ENCODE data around the gene PCBP4. TPM values are rescaled to one million over a fixed set of nuclear protein-coding genes. Genes with fewer than 3 reads are reported as not detected.

PCBP4 gene
- polyA plus RNA-seq, 2 donors: 11.7 to 18.7 TPM

- Histone ChIP-seq H3K4me1 (ENCODE audit: control insufficient read depth in 2 of 2, insufficient read depth in 2 of 2, low read length in 1 of 2) (peaks cover 4 to 11% of the 10 kb centered on the region in 2 donors), H3K27ac (ENCODE audit: low read depth in 2 of 2, low read length in 1 of 2) (peak overlapping the region; percentile 82 to 94), H3K36me3 (ENCODE audit: control insufficient read depth in 2 of 2, insufficient read depth in 2 of 2, low read length in 1 of 2) (peaks cover under 1 to 8% of the 10 kb centered on the region in 2 donors), H3K9me3 (ENCODE audit: control insufficient read depth in 2 of 2, insufficient read depth in 1 of 2, low read depth in 1 of 2, low read length in 1 of 2) (no peaks in the 10 kb centered on the region), H3K4me3 (ENCODE audit: low read depth in 1 of 2, low read length in 2 of 2) (peak overlapping the region; percentile 41 to 62), H3K27me3 (ENCODE audit: control insufficient read depth in 1 of 2, insufficient read depth in 2 of 2, low read length in 2 of 2) (no peaks in the 10 kb centered on the region)
- 33 to 37% methylated on average over 15 to 17 of the region's 17 CpGs for WGBS, 2 donors
Observed at GRCh38 chr3:51942603-51943450, 24.4 kb downstream of the PCBP4 start.

- WGBS, 2 donors: 0 to 1% methylated on average over 67 of the region's 67 CpGs
- H3K27ac ChIP-seq (ENCODE audit: low read depth in 2 of 2, low read length in 1 of 2): peak within 1 kb of the TSS; percentile 82 to 94
- H3K27me3 ChIP-seq (ENCODE audit: control insufficient read depth in 1 of 2, insufficient read depth in 2 of 2, low read length in 2 of 2): no peaks in the 10 kb centered on the region
- peaks cover 4 to 11% of the 10 kb centered on the region in 2 donors for H3K4me1 ChIP-seq (ENCODE audit: control insufficient read depth in 2 of 2, insufficient read depth in 2 of 2, low read length in 1 of 2)
- H3K9me3 ChIP-seq (ENCODE audit: control insufficient read depth in 2 of 2, insufficient read depth in 1 of 2, low read depth in 1 of 2, low read length in 1 of 2): no peaks in the 10 kb centered on the region
- H3K4me3 ChIP-seq (ENCODE audit: low read depth in 1 of 2, low read length in 2 of 2): peak within 1 kb of the TSS; percentile 73 to 76
- H3K36me3 ChIP-seq (ENCODE audit: control insufficient read depth in 2 of 2, insufficient read depth in 2 of 2, low read length in 1 of 2): peaks cover 6 to 16% of the 10 kb centered on the region in 2 donors
Observed at GRCh38 chr3:51941798-51942602, 25.3 kb downstream of the PCBP4 start, which contains the start of the genes PARP3 and RRP9. TSS of gene PARP3 (plus strand) at chr3:51942363. CDS start at chr3:51943356, 993 bp downstream. TSS of gene RRP9 (minus strand) at chr3:51941904. CDS start at chr3:51941867, 37 bp downstream.

- WGBS, 2 donors: 1% methylated on average over 18 to 20 of the region's 20 CpGs
- Histone ChIP-seq H3K27ac (ENCODE audit: low read depth in 2 of 2, low read length in 1 of 2) (peak overlapping the region in 1 of 2 donors; percentile 77), H3K27me3 (ENCODE audit: control insufficient read depth in 1 of 2, insufficient read depth in 2 of 2, low read length in 2 of 2) (no peaks in the 10 kb centered on the region), H3K4me3 (ENCODE audit: low read depth in 1 of 2, low read length in 2 of 2) (peak overlapping the region; percentile 73 to 76), H3K4me1 (ENCODE audit: control insufficient read depth in 2 of 2, insufficient read depth in 2 of 2, low read length in 1 of 2) (peaks cover 4 to 11% of the 10 kb centered on the region in 2 donors), H3K36me3 (ENCODE audit: control insufficient read depth in 2 of 2, insufficient read depth in 2 of 2, low read length in 1 of 2) (peaks cover 6 to 22% of the 10 kb centered on the region in 2 donors), H3K9me3 (ENCODE audit: control insufficient read depth in 2 of 2, insufficient read depth in 1 of 2, low read depth in 1 of 2, low read length in 1 of 2) (no peaks in the 10 kb centered on the region)
Observed at GRCh38 chr3:51941463-51941797, 25.8 kb downstream of the PCBP4 start.

- peaks cover 4 to 11% of the 10 kb centered on the region in 2 donors for H3K4me1 ChIP-seq (ENCODE audit: control insufficient read depth in 2 of 2, insufficient read depth in 2 of 2, low read length in 1 of 2)
- WGBS, 2 donors: 32 to 33% methylated on average over 13 of the region's 13 CpGs
- H3K4me3 ChIP-seq (ENCODE audit: low read depth in 1 of 2, low read length in 2 of 2): peak overlapping the region; percentile 73 to 76
- H3K27me3 ChIP-seq (ENCODE audit: control insufficient read depth in 1 of 2, insufficient read depth in 2 of 2, low read length in 2 of 2): no peaks in the 10 kb centered on the region
- no peaks in the 10 kb centered on the region for H3K9me3 ChIP-seq (ENCODE audit: control insufficient read depth in 2 of 2, insufficient read depth in 1 of 2, low read depth in 1 of 2, low read length in 1 of 2)
- H3K27ac ChIP-seq (ENCODE audit: low read depth in 2 of 2, low read length in 1 of 2): peak overlapping the region in 1 of 2 donors; percentile 77
- peaks cover 6 to 27% of the 10 kb centered on the region in 2 donors for H3K36me3 ChIP-seq (ENCODE audit: control insufficient read depth in 2 of 2, insufficient read depth in 2 of 2, low read length in 1 of 2)
Observed at GRCh38 chr3:51940648-51941462, 26.4 kb downstream of the PCBP4 start.

GRCh38 chr3:51938780-51939425 lies 28.4 kb downstream of the PCBP4 start:
- no peak overlapping the region for H3K27ac ChIP-seq (ENCODE audit: low read depth in 2 of 2, low read length in 1 of 2)
- no peak overlapping the region for H3K4me3 ChIP-seq (ENCODE audit: low read depth in 1 of 2, low read length in 2 of 2)
- WGBS, 2 donors: 89 to 92% methylated on average over 9 of the region's 9 CpGs
- H3K9me3 ChIP-seq (ENCODE audit: control insufficient read depth in 2 of 2, insufficient read depth in 1 of 2, low read depth in 1 of 2, low read length in 1 of 2): no peaks in the 10 kb centered on the region
- no peaks in the 10 kb centered on the region for H3K27me3 ChIP-seq (ENCODE audit: control insufficient read depth in 1 of 2, insufficient read depth in 2 of 2, low read length in 2 of 2)
- peaks cover 4 to 11% of the 10 kb centered on the region in 2 donors for H3K4me1 ChIP-seq (ENCODE audit: control insufficient read depth in 2 of 2, insufficient read depth in 2 of 2, low read length in 1 of 2)
- peaks cover 12 to 42% of the 10 kb centered on the region in 2 donors for H3K36me3 ChIP-seq (ENCODE audit: control insufficient read depth in 2 of 2, insufficient read depth in 2 of 2, low read length in 1 of 2)

- H3K9me3 ChIP-seq (ENCODE audit: control insufficient read depth in 2 of 2, insufficient read depth in 1 of 2, low read depth in 1 of 2, low read length in 1 of 2): no peaks in the 10 kb centered on the region
- 91 to 92% methylated on average over 12 to 13 of the region's 13 CpGs for WGBS, 2 donors
- H3K4me3 ChIP-seq (ENCODE audit: low read depth in 1 of 2, low read length in 2 of 2): no peak overlapping the region
- no peak overlapping the region for H3K27ac ChIP-seq (ENCODE audit: low read depth in 2 of 2, low read length in 1 of 2)
- H3K27me3 ChIP-seq (ENCODE audit: control insufficient read depth in 1 of 2, insufficient read depth in 2 of 2, low read length in 2 of 2): no peaks in the 10 kb centered on the region
- H3K36me3 ChIP-seq (ENCODE audit: control insufficient read depth in 2 of 2, insufficient read depth in 2 of 2, low read length in 1 of 2): peaks cover 15 to 49% of the 10 kb centered on the region in 2 donors
- peaks cover 0 to 6% of the 10 kb centered on the region in 2 donors for H3K4me1 ChIP-seq (ENCODE audit: control insufficient read depth in 2 of 2, insufficient read depth in 2 of 2, low read length in 1 of 2)
Observed at GRCh38 chr3:51937611-51938450, 29.4 kb downstream of the PCBP4 start.

GRCh38 chr3:51937014-51937413 lies 30.2 kb downstream of the PCBP4 start:
- H3K27ac ChIP-seq (ENCODE audit: low read depth in 2 of 2, low read length in 1 of 2): no peak overlapping the region
- peaks cover 15 to 52% of the 10 kb centered on the region in 2 donors for H3K36me3 ChIP-seq (ENCODE audit: control insufficient read depth in 2 of 2, insufficient read depth in 2 of 2, low read length in 1 of 2)
- WGBS, 2 donors: 78% methylated on average over 9 of the region's 9 CpGs
- H3K9me3 ChIP-seq (ENCODE audit: control insufficient read depth in 2 of 2, insufficient read depth in 1 of 2, low read depth in 1 of 2, low read length in 1 of 2): no peaks in the 10 kb centered on the region
- H3K27me3 ChIP-seq (ENCODE audit: control insufficient read depth in 1 of 2, insufficient read depth in 2 of 2, low read length in 2 of 2): no peaks in the 10 kb centered on the region
- H3K4me1 ChIP-seq (ENCODE audit: control insufficient read depth in 2 of 2, insufficient read depth in 2 of 2, low read length in 1 of 2): peaks cover 0 to 3% of the 10 kb centered on the region in 2 donors
- H3K4me3 ChIP-seq (ENCODE audit: low read depth in 1 of 2, low read length in 2 of 2): no peak overlapping the region
